Large intestine (tissue), 3 donors: Measurements from ENCODE around the gene OR5AN1. TPM values are rescaled to one million over a fixed set of nuclear protein-coding genes. Genes with fewer than 3 reads are reported as not detected.
"Not testable (repeated sequence)": the region's sequence is repeated elsewhere in the genome, so short reads cannot be mapped to it uniquely, and the experiment has no call there.

Experiments used
- DNase-seq, 2 donors: peaks; one replicate each; pipeline versions ENCODE4 v3.0.0 to v3.0.0-alpha.2; 2013
- H3K27ac ChIP-seq: one replicate; pipeline ENCODE4 v1.5.1; 2013; ENCODE audit warnings: low read length
- H3K27me3 ChIP-seq: 2 replicates; pipeline ENCODE4 v1.6.1; 2013; ENCODE audit warnings: low read length; ENCODE audit not compliant: control insufficient read depth, insufficient read depth
- H3K36me3 ChIP-seq: 2 replicates; pipeline ENCODE4 v1.6.1; 2013; ENCODE audit warnings: low read length; ENCODE audit not compliant: control insufficient read depth, insufficient read depth
- H3K4me1 ChIP-seq: one replicate; pipeline ENCODE4 v1.6.1; 2013; ENCODE audit warnings: low read length; ENCODE audit not compliant: control insufficient read depth, insufficient read depth
- H3K4me3 ChIP-seq: one replicate; pipeline ENCODE4 v1.5.1; 2013; ENCODE audit warnings: low read length
- H3K9me3 ChIP-seq: one replicate; pipeline ENCODE4 v1.6.1; 2013; ENCODE audit warnings: mild to moderate bottlenecking, low read depth, low read length, moderate library complexity; ENCODE audit not compliant: control insufficient read depth
- WGBS: methylation state at CpG from one replicate; pipeline ENCODE4 v1.1.5; 2013; ENCODE audit warnings: low lambda C conversion rate; ENCODE audit not compliant: insufficient coverage; 5-methylcytosine and 5-hydroxymethylcytosine counted together
- polyA plus RNA-seq: library from polyadenylated mRNA; unstranded; fragments of 120-200 nt; gene quantifications from one replicate; pipeline ENCODE4 v1.2.1, GENCODE V29; 2013

The OR5AN1 gene
- polyA plus RNA-seq, 1 donor = not detected

DNA sequence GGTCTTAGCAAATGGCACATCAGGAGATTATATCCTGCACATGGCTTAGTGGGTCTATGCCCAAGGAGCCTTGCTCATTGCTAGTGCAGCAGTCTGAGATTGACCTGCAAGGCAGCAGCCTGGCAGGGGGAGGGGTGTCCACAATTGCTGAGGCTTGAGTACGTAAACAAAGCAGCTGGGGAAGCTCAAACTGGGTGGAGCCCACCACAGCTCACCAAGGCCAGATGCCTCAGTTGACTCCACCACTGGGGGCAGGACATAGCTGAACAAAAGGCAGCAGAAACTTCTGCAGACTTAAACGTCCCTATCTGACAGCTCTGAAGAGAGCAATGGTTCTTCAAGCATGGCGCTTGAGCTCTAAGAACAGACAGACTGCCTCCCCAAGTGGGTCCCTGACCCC, 13.6 kb downstream of the OR5AN1 start:
- no CpG with 5 or more reads among the region's 3 CpGs for WGBS
- not testable (repeated sequence) for H3K4me3 ChIP-seq, H3K36me3 ChIP-seq, H3K27ac ChIP-seq, H3K27me3 ChIP-seq, H3K9me3 ChIP-seq, DNase-seq, H3K4me1 ChIP-seq

DNA sequence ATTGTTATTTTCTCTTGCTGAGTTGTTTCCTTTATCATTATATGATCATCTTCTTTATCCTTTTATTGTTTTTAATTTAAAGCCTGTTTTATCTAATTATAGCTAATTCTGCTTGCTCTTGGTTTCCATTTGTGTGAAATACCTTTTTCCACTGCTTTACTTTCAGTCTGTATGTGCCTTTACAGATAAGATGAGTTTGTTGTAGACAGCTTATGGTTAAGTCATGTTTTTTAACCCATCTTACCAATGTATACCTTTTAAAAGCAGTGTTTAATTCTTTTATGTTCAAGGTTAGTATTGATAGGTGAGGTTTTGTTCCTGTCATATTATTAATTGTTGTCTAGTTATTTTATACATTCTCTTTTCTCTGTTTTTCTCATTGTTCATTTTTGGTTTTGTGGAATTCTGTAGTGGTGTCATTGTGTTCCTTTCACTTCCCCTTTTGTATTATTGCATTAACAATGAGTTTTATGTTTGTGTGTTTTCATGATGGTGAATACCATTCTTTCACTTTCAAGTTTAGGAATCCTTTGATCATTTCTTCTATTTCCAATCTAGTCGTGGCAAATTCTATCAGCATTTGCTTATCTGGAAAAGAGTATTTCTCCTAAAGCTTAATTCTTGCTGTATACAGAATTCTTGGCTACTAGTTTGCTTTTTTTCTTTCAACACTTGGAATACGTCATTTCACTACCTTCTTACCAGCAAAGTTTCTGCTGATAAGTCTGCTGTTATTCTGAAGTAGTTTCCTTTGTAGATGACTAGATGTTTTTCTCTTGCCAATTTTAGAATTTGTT, 21.8 kb downstream of the OR5AN1 start:
- Histone ChIP-seq H3K36me3 (no peaks in the 10 kb centered on the region), H3K27me3 (no peaks in the 10 kb centered on the region), H3K4me1 (no peaks in the 10 kb centered on the region), H3K9me3 (no peaks in the 10 kb centered on the region), H3K27ac (no peak overlapping the region), H3K4me3 (no peak overlapping the region)
- WGBS = 67% methylated on average over 2 of the region's 2 CpGs
- no peak for DNase-seq

DNA sequence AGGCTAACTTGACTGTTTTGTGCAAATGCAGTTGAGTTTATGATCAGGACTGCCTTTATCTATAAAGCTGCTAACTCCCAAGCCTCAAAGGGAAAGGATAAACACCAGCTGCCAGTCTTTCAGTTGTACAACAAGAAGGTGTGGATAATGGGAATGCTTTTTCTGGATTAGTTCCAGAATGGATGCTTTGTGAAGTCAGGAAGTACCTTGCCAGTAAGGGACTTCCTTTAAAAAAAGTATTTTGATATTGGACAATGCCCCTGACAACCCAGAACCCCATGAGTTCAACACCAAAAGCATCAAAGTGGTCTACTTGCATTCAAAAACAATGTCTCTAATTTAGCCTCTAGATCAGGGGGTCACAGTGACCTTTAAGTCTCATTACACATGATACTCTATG, 35.5 kb downstream of the OR5AN1 start:
- H3K4me1 ChIP-seq = no peaks in the 10 kb centered on the region
- H3K36me3 ChIP-seq = no peaks in the 10 kb centered on the region
- DNase-seq = no peak
- no peaks in the 10 kb centered on the region for H3K27me3 ChIP-seq
- H3K4me3 ChIP-seq = no peak overlapping the region
- no peak overlapping the region for H3K27ac ChIP-seq
- H3K9me3 ChIP-seq = no peaks in the 10 kb centered on the region

DNA sequence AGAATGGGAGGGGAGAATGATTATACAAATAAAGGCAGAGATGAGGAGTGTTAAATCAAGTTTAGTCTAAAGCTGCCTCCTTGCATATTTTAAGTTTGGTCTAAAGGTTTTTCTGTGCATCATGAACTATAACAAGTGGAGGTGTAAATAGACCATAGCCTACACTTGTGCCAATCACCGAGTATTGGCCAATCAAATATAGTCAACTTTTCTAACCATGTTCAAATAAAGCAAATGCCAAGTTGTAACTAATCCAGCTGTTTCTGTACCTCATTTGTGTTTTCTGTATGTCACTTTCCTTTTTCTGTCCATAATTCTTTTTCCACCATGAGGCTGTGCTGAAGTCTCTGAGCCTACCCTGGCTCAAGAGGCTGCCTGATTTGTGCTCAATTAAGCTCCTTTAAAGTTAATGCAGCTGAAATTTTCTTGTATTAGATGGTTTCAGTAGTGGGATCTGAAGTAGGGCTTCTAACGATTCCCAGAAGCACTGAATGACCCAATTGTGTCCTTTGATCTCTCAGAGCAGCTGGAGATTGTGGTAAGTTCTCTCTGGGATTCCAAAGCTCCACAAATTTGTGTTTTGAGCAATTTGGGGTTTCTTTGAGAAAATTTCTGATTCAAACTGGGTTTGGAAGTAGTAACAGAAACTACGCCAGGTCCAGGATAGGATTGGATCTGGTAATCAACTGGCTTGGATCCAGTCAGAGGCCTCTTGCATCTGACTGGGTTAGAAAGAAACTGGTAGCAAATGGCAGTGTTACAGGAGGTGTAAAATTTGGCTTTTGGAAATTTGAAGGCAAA, 42.0 kb downstream of the OR5AN1 start:
- no peak overlapping the region for H3K4me3 ChIP-seq
- no peaks in the 10 kb centered on the region for H3K9me3 ChIP-seq
- no peak for DNase-seq
- no CpG with 5 or more reads among the region's 3 CpGs for WGBS
- no peak overlapping the region for H3K27ac ChIP-seq
- H3K27me3 ChIP-seq = no peaks in the 10 kb centered on the region
- H3K4me1 ChIP-seq = no peaks in the 10 kb centered on the region
- no peaks in the 10 kb centered on the region for H3K36me3 ChIP-seq

DNA sequence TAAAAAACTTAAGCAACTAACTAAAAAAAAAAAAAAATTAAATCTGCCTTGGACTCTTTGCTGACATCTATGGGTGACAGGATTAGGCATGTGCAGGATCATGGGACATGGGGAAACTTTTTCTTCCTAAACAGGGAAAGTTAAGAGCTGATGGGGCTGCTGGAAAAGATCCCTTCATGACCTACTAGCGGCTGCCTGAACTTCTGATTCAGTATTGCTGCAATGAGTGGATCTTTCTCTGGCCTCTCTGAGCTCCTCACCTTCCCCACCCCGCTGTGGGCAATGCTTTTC, 42.5 kb downstream of the OR5AN1 start:
- Histone ChIP-seq H3K36me3 (no peaks in the 10 kb centered on the region), H3K27me3 (no peaks in the 10 kb centered on the region), H3K4me3 (no peak overlapping the region), H3K27ac (no peak overlapping the region), H3K9me3 (no peaks in the 10 kb centered on the region), H3K4me1 (no peaks in the 10 kb centered on the region)
- no CpG with 5 or more reads among the region's 2 CpGs for WGBS
- DNase-seq = no peak

DNA sequence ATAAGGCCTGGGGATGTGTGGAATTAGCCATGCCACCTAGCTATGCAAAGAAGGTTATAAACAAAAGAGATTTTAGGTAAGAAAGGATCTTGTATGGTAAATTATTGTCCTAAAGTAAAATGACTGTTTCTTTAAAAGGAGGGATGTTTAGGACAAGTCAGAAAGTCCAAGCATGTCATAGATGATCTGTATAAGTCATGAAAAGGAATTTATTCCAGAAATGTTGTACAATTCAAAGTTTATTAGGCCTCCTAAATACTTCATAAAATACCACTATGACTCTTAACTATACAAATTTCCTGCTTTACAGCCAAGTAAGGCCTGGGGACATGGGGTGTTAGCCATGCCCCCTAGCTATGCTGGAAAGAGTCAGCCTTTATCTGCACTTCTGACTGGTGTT, 44.9 kb downstream of the OR5AN1 start:
- H3K9me3 ChIP-seq = no peaks in the 10 kb centered on the region
- no peaks in the 10 kb centered on the region for H3K27me3 ChIP-seq
- no peaks in the 10 kb centered on the region for H3K4me1 ChIP-seq
- no peaks in the 10 kb centered on the region for H3K36me3 ChIP-seq
- DNase-seq = no peak
- H3K4me3 ChIP-seq = no peak overlapping the region
- no peak overlapping the region for H3K27ac ChIP-seq

DNA sequence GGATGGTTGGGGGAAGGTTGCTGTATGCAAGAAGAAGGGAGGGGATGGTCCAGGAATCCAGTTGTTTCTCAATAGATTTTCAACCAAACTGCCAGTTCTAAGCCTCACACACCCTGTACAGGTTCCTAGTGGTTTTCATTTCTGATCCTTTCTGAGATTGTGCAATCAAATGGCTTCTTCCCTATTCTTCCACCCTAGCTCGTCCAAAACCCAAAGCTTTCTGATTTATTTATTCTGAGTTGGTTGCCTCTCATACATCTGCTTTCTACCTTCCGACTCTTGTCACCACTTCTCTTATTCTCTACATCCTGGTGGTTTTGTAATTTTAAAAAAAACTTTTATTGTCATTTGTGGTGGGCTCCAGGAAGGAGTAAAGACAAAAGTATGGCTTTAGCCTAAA, 55.0 kb downstream of the OR5AN1 start:
- 93% methylated on average over 2 of the region's 2 CpGs for WGBS
- H3K27me3 ChIP-seq = no peaks in the 10 kb centered on the region
- no peaks in the 10 kb centered on the region for H3K9me3 ChIP-seq
- H3K4me3 ChIP-seq = no peak overlapping the region
- no peak overlapping the region for H3K27ac ChIP-seq
- H3K4me1 ChIP-seq = no peaks in the 10 kb centered on the region
- DNase-seq = no peak
- no peaks in the 10 kb centered on the region for H3K36me3 ChIP-seq

DNA sequence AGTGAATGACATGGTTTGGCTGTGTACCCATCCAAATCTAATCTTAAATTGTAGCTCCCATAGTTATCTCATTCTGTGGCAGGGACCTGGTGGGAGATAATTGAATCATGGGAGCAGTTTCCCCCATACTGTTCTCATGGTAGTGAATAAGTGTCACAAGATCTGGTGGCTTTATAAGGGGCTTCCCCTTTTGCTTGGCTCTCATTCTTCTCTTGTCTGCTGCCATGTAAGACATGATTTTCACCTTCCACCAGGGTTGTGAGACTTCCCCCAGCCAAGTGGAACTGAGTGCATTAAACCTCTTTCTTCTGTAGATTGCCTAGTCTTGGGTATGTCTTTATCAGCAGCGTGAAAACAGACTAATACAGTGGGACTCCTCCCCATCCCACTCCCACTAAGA, 56.4 kb downstream of the OR5AN1 start:
- no CpG with 5 or more reads among the region's 1 CpG for WGBS
- Histone ChIP-seq H3K4me1 (no peaks in the 10 kb centered on the region), H3K27ac (no peak overlapping the region), H3K4me3 (no peak overlapping the region), H3K9me3 (no peaks in the 10 kb centered on the region), H3K27me3 (no peaks in the 10 kb centered on the region), H3K36me3 (no peaks in the 10 kb centered on the region)
- no peak for DNase-seq

DNA sequence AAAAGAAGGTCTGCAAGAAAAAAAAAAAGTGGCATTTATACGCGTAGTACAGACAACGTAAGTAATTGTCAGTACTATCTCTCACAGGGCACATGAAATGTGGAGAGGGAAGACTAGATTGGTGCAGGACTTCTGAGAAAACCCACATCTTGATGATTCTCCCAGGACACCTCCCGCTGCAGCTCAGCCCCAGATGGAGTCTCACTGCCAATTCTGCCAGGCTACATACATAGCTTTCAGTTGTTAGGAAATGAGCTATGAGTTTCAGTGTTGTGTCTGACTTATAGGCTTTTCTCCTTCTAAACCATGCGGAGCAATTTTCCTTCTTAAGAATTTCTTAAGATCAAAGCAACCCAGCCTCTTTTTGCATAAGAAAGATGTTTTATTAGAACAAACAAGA, 57.9 kb downstream of the OR5AN1 start:
- WGBS = 80% methylated on average over 1 of the region's 5 CpGs
- Histone ChIP-seq H3K36me3 (no peaks in the 10 kb centered on the region), H3K4me1 (no peaks in the 10 kb centered on the region), H3K9me3 (no peaks in the 10 kb centered on the region), H3K27me3 (no peaks in the 10 kb centered on the region), H3K27ac (no peak overlapping the region), H3K4me3 (no peak overlapping the region)
- no peak for DNase-seq

DNA sequence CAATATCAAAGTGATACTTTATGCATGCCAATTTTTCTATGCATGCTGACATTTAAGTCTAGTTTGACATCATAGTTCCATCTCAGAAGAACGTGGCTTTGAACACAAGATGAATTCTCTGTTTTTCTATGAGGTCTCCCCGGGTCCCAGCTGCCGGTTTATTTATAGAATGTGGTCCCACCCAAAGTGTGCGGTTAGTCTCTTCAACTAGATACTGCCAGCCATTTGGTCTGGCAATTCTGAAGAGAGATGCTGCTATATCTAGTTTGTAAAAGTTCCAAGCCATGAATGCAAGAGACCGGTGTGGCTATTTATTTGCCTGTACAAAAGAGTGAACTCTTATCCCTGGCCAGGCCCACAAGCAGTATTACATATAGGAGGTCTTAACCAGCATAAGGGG, 58.3 kb downstream of the OR5AN1 start:
- no peak for DNase-seq

DNA sequence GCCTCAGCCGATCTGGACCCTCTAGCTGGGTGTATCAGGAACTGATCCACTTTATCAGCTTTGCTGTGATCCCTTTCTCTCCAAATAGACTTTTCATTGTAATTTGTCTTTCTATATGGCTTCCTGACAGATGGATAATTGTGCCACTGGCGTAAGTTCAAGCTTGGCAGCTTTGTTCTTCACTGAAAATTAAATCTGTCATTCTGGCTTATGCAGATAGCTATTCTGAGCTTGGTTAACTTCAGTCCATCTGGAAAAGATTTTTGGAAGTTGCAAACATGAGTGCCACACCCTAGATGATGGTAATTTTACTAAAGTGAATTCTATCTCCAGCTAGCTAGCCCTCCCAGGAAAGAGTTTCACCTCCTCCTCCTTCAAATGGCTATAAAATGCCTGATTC, 59.5 kb downstream of the OR5AN1 start:
- H3K9me3 ChIP-seq = no peaks in the 10 kb centered on the region
- H3K27me3 ChIP-seq = no peaks in the 10 kb centered on the region
- no peak for DNase-seq
- no peaks in the 10 kb centered on the region for H3K4me1 ChIP-seq
- H3K36me3 ChIP-seq = no peaks in the 10 kb centered on the region
- H3K4me3 ChIP-seq = no peak overlapping the region
- WGBS = no CpG with 5 or more reads among the region's 2 CpGs
- H3K27ac ChIP-seq = no peak overlapping the region

More for the DNA sequence above, 58.3 kb downstream of the OR5AN1 start:
- Histone ChIP-seq H3K9me3 (no peaks in the 10 kb centered on the region), H3K4me1 (no peaks in the 10 kb centered on the region), H3K4me3 (no peak overlapping the region), H3K27me3 (no peaks in the 10 kb centered on the region), H3K27ac (no peak overlapping the region), H3K36me3 (no peaks in the 10 kb centered on the region)
- WGBS = 100% methylated on average over 3 of the region's 5 CpGs
